Measurements from ENCODE around the gene VAMP8.

- TF ChIP-seq CTCF (IDR thresholded peaks at IDR 0.05): no peak
- TF ChIP-seq POLR2A (IDR thresholded peaks at IDR 0.05): no peak
Measured at GRCh38 chr2:85600951-85601770, 23.8 kb downstream of the VAMP8 start.

All from heart left ventricle (tissue), 13 donors.